ENCODE results near the gene PRR19.

DNA sequence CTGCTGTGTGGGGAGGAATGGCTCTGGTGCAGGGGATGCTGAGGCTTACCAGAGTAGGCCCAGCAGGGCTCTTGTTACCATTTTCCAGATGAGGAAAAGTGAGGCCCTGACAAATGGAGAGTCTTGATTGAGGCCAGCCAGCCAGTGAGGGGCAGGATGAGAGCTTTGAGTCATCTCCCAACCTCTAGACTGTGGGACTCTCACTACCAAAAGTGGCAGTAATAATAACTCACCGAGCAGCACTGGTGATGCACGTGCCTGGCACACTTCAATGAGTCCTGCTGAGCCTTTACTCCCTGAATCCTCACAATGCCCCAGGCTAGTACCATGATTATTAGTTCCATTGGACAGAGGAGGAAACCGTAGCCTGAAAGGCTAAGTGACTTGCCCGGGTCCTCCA is 25.1 kb upstream of the PRR19 start:
- TF ChIP-seq, protein P1, sequence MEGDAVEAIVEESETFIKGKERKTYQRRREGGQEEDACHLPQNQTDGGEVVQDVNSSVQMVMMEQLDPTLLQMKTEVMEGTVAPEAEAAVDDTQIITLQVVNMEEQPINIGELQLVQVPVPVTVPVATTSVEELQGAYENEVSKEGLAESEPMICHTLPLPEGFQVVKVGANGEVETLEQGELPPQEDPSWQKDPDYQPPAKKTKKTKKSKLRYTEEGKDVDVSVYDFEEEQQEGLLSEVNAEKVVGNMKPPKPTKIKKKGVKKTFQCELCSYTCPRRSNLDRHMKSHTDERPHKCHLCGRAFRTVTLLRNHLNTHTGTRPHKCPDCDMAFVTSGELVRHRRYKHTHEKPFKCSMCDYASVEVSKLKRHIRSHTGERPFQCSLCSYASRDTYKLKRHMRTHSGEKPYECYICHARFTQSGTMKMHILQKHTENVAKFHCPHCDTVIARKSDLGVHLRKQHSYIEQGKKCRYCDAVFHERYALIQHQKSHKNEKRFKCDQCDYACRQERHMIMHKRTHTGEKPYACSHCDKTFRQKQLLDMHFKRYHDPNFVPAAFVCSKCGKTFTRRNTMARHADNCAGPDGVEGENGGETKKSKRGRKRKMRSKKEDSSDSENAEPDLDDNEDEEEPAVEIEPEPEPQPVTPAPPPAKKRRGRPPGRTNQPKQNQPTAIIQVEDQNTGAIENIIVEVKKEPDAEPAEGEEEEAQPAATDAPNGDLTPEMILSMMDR (conservative IDR thresholded peaks at IDR 0.05; ENCODE audit: low read depth, low read length): no peak
- TF ChIP-seq EZH2 (IDR thresholded peaks at IDR 0.05; ENCODE audit: borderline replicate concordance, low read depth, low read length, poor library complexity, severe bottlenecking): no peak
